Keratinocyte (primary cell): ENCODE results near the gene SLC25A10. TPM values are rescaled to one million over a fixed set of nuclear protein-coding genes. Genes with fewer than 3 reads are reported as not detected.
"Not testable (repeated sequence)": the region's sequence is repeated elsewhere in the genome, so short reads cannot be mapped to it uniquely, and the experiment has no call there.

ENCODE experiments used
- DNase-seq: peaks from one replicate; pipeline ENCODE4 v3.0.0-alpha.2; 2011; ENCODE audit warnings: low read depth, missing footprints, low spot score
- FAIRE-seq: peaks from 2 replicates; lab custom pipeline; 2011; peaks lifted over from hg19 to GRCh38; lab: Jason Lieb, UNC
- H2AFZ ChIP-seq: 2 replicates; pipeline ENCODE4 v1.6.0; 2012; ENCODE audit warnings: low read length, control low read depth, inconsistent platforms; ENCODE audit not compliant: control insufficient read depth
- H3K27ac ChIP-seq: 2 replicates; pipeline ENCODE4 v1.5.1; 2011; ENCODE audit warnings: low read length; ENCODE audit not compliant: control insufficient read depth, insufficient read depth
- H3K27me3 ChIP-seq: 3 replicates; pipeline ENCODE4 v1.6.0; 2011; ENCODE audit warnings: low read length; ENCODE audit not compliant: control insufficient read depth, insufficient read depth; ENCODE audit errors: extremely low read depth
- H3K36me3 ChIP-seq, 2 experiments: 2 replicates in 1 of 2; 3 replicates in 1 of 2; pipeline ENCODE4 v1.5.1; 2011; ENCODE audit warnings: low read length in 2 of 2, mild to moderate bottlenecking in 1 of 2; ENCODE audit not compliant: control insufficient read depth in 2 of 2, insufficient read depth in 2 of 2; ENCODE audit errors: extremely low read depth in 1 of 2
- H3K4me1 ChIP-seq: 3 replicates; pipeline ENCODE4 v1.5.1; 2011; ENCODE audit warnings: low read length; ENCODE audit not compliant: control insufficient read depth, insufficient read depth; ENCODE audit errors: extremely low read depth
- H3K4me2 ChIP-seq: 3 replicates; pipeline ENCODE4 v1.6.0; 2011; ENCODE audit warnings: low read depth, low read length; ENCODE audit not compliant: control insufficient read depth, insufficient read depth; ENCODE audit errors: extremely low read depth
- H3K4me3 ChIP-seq, 3 experiments: fragments of 200-600 bp in 1 of 3; sonication (generic) in 1 of 3; 2 replicates in 2 of 3; 3 replicates in 1 of 3; pipeline ENCODE4 v1.5.1; 2011 to 2016; ENCODE audit warnings: low read length in 3 of 3, mild to moderate bottlenecking in 3 of 3, control low read depth in 2 of 3, inconsistent platforms in 1 of 3, low read depth in 1 of 3, mixed read lengths in 1 of 3, mixed run types in 1 of 3, moderate library complexity in 1 of 3; ENCODE audit not compliant: control insufficient read depth in 2 of 3, insufficient read depth in 2 of 3; ENCODE audit errors: extremely low read depth in 1 of 3
- H3K79me2 ChIP-seq: 2 replicates; pipeline ENCODE4 v1.6.0; 2012; ENCODE audit warnings: low read length; ENCODE audit not compliant: control insufficient read depth, insufficient read depth
- H3K9ac ChIP-seq: 3 replicates; pipeline ENCODE4 v1.6.0; 2011; ENCODE audit warnings: low read length; ENCODE audit not compliant: control insufficient read depth, insufficient read depth; ENCODE audit errors: extremely low read depth
- H3K9me1 ChIP-seq: 3 replicates; pipeline ENCODE4 v1.6.0; 2011; ENCODE audit warnings: low read length; ENCODE audit not compliant: control insufficient read depth, insufficient read depth; ENCODE audit errors: extremely low read depth
- H3K9me3 ChIP-seq: 2 replicates; pipeline ENCODE4 v1.5.1; 2012; ENCODE audit warnings: low read depth, low read length; ENCODE audit not compliant: control insufficient read depth
- H4K20me1 ChIP-seq: 3 replicates; pipeline ENCODE4 v1.6.0; 2011; ENCODE audit warnings: low read length; ENCODE audit not compliant: control insufficient read depth, insufficient read depth; ENCODE audit errors: extremely low read depth
- CTCF ChIP-seq, 3 experiments: IDR thresholded peaks in 1 of 3; conservative IDR thresholded peaks in 1 of 3; optimal IDR thresholded peaks in 1 of 3; 2 replicates in 2 of 3; 3 replicates in 1 of 3; pipeline versions ENCODE3 to v1.5.1; 2011; ENCODE audit warnings: low read length in 3 of 3, mild to moderate bottlenecking in 3 of 3, moderate library complexity in 2 of 3, control low read depth in 1 of 3, inconsistent platforms in 1 of 3; ENCODE audit not compliant: insufficient read depth in 2 of 3; ENCODE audit errors: extremely low read depth in 1 of 3
- EZH2 ChIP-seq: IDR thresholded peaks from one replicate; pipeline ENCODE4 v1.6.1; 2012; ENCODE audit warnings: inconsistent platforms, mild to moderate bottlenecking, low read length, moderate library complexity
- dilution Hi-C: fragments of 300-500 bp; cut with MboI; formaldehyde crosslinking; loops from one replicate; pipeline ENCODE4 v1.7.0; 2020; ENCODE audit warnings: low sequenced_read_pairs; ENCODE audit not compliant: extremely low pct_ligation_motif_present
- polyA plus RNA-seq, 5 experiments: library from polyadenylated mRNA; depleted of rRNA in 3 of 5; stranded (reverse) in 3 of 5; stranded (forward) in 1 of 5; unstranded in 1 of 5; fragments of >200 nt; gene quantifications; 1 replicate in 1 of 5; 2 replicates in 3 of 5; 3 replicates in 1 of 5; pipeline versions ENCODE4 v1.2.1 to v1.2.3, GENCODE V29; 2011 to 2012; ENCODE audit warnings: missing spikeins in 2 of 5, low read depth in 1 of 5, low replicate concordance in 1 of 5

SLC25A10 gene
- polyA plus RNA-seq, 1 donor (not counting 4 experiments of a cell fraction or from before 2014, with no cell fraction given): 12.7 TPM

- no peak overlapping the region for H3K4me2 ChIP-seq
- no peak for FAIRE-seq
- peaks cover 13% of the 10 kb centered on the region for H3K4me1 ChIP-seq
- dilution Hi-C loops: no loop called here
- H3K27ac ChIP-seq: no peak overlapping the region
- no peaks in the 10 kb centered on the region for H3K9me3 ChIP-seq
- no peak overlapping the region for H3K4me3 ChIP-seq
- no peak for DNase-seq
- no peaks in the 10 kb centered on the region for H4K20me1 ChIP-seq
- H3K9ac ChIP-seq: no peak overlapping the region
- TF ChIP-seq EZH2: no peak
- TF ChIP-seq CTCF (optimal IDR thresholded peaks at IDR 0.05 in 1 of 3, IDR thresholded peaks at IDR 0.05 in 1 of 3, conservative IDR thresholded peaks at IDR 0.05 in 1 of 3; ENCODE audit: extremely low read depth in 1 of 3, insufficient read depth in 2 of 3, low read length in 3 of 3): no peak
- H3K36me3 ChIP-seq: no peaks in the 10 kb centered on the region
- no peak overlapping the region for H2AFZ ChIP-seq
- H3K79me2 ChIP-seq: no peaks in the 10 kb centered on the region
- H3K9me1 ChIP-seq: no peaks in the 10 kb centered on the region
- no peaks in the 10 kb centered on the region for H3K27me3 ChIP-seq
These were observed 26.1 kb downstream of the SLC25A10 start for GRCh38 chr17:81737947-81738800.

- Histone ChIP-seq H3K9ac (no peak overlapping the region), H2AFZ (no peak overlapping the region), H3K9me3 (no peaks in the 10 kb centered on the region), H3K9me1 (no peaks in the 10 kb centered on the region), H3K4me3 (no peak overlapping the region), H3K4me1 (peaks cover 13% of the 10 kb centered on the region), H3K79me2 (no peaks in the 10 kb centered on the region), H4K20me1 (no peaks in the 10 kb centered on the region), H3K27me3 (no peaks in the 10 kb centered on the region), H3K36me3 (no peaks in the 10 kb centered on the region), H3K27ac (no peak overlapping the region), H3K4me2 (no peak overlapping the region)
- DNase-seq: no peak
- FAIRE-seq: no peak
- TF ChIP-seq EZH2 (no peak), CTCF (optimal IDR thresholded peaks at IDR 0.05 in 1 of 3, IDR thresholded peaks at IDR 0.05 in 1 of 3, conservative IDR thresholded peaks at IDR 0.05 in 1 of 3; ENCODE audit: extremely low read depth in 1 of 3, insufficient read depth in 2 of 3, low read length in 3 of 3) (no peak)
- dilution Hi-C loops: no loop called here
These were observed 26.8 kb downstream of the SLC25A10 start for GRCh38 chr17:81738801-81739393.

DNA sequence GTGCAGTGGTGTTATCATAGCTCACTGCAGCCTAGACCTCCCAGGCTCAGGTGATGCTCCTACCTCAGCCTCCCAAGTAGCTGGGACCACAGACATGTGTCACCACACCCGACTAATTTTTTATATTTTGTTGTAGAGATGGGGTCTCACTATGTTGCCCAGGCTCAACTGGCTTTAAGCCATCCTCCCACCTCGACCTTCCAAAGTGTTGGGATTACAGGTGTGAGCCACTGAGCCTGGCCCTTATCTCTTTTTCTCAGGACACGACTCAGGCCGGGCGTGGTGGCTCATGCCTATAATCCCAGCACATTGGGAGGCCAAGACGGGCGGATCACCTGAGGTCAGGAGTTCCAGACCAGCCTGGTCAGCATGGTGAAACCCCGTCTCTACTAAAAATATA is 27.5 kb downstream of the SLC25A10 start:
- H3K79me2 ChIP-seq, FAIRE-seq, H3K9me1 ChIP-seq, H3K4me2 ChIP-seq, H3K4me3 ChIP-seq, H3K27ac ChIP-seq, H4K20me1 ChIP-seq, H2AFZ ChIP-seq, dilution Hi-C loops, H3K27me3 ChIP-seq, H3K9me3 ChIP-seq, H3K36me3 ChIP-seq, H3K9ac ChIP-seq, DNase-seq: not testable (repeated sequence)
- peaks cover 13% of the 10 kb centered on the region for H3K4me1 ChIP-seq
